HG02884 (cell line): ENCODE measurements around the gene GRB10.
"Not testable (repeated sequence)": the region's sequence is repeated elsewhere in the genome, so short reads cannot be mapped to it uniquely, and the experiment has no call there.

Source experiments
- ATAC-seq: cut with Tn5 transposase; IDR thresholded peaks from one replicate; pipeline ENCODE4 v1.9.1; 2021; ENCODE audit warnings: mild to moderate bottlenecking, moderate library complexity; ENCODE audit not compliant: unreplicated experiment

GRB10 gene

DNA sequence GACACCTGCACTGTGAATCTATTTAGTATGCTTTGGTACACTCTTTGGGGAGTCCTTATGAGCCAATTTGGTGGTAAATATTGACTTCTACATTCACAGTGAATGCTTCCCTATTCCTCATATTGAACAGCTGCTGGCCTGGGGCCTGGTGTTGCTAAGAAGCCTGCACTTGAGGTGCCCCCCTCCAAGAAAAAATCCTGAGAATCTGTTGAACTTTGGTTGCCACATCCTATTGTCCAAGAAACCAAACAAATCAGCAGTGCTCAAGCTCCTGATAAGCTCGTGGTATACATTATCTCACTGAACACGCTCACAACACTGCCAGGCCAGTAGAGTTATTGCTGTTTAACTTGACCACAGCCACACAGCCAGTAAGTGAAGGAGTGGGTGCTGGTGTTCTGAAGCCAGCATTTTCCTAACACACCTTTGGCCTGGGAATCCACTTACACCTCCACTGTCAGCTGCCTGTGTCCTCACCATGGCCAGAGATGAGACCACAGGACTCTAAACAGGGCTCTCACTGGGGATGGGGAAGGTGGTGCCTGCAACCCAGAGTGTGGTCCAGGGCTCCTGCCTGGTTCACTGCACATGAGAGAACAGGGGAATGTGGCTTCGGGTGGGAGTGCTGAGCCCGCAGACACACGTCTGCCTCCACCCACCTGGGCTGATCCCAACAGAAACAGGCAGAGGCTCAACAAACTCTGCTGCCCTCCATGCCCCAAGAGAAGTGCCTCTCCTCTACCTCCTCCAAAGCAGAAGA is 224.2 kb downstream of the GRB10 start:
- no peak for ATAC-seq

DNA sequence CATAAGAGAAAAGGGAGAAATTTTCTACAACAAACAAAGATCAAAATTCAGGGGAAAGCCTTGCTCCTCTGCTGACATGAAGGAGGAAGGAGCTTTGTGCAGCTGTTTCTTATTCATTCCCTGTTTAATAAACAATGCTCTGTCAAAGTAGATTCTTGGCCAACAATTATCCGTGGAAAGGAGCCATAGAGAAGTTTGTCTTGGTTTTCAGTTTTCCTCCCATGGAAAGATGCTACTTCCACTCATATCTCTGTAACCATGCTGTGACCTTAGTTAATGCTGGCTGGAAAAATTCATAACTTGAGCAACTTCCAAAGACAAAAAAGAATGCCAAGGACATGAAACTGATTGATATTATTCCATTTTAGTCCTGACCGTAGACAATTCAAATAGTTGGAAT is 225.6 kb downstream of the GRB10 start:
- ATAC-seq: no peak

- no peak for ATAC-seq
Measured at GRCh38 chr7:50556247-50556991, 226.3 kb downstream of the GRB10 start.

GRCh38 chr7:50555594-50556140 is 227.0 kb downstream of the GRB10 start:
- ATAC-seq: no peak

DNA sequence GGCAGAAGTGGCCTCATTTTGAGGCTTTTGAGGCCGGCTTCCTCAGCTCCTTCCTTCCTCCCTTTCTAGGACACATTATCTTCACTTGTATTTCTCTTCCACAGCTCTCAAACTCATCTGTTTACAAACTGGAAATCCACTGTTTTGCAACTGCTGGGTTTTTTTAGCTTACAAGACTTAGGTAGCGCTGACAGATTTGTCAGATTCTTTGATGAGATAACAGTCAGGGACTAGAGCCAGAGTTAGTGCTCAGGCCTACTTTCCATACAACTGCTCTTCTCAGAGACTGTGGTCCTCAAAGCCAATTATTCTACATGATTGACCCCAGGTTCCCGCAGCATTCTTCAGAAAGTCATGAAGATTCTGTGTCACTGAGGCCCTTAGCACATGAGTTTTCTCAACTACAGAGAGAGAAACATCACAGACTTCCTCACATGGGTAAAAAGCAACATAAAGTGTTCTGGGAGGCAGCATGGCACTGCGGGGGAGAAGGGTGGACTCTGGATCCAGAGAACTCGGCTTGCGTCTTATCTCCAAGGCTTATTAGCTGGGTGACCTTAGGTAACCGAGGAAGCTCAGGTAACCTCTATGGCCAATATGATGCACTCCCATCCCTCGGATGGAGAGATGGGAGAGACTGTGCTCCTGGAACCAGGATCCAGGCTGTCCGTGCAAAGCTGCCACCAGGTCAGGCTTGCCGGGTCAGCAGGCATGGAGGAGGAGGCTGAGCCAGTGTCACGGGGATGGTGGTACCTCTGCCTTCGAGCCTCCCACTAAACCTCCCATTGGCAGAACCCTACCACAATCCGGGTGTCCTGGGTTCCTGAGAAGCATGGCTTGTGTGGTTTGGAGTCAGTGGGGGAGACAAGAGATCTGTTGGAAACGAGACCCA is 228.0 kb downstream of the GRB10 start:
- no peak for ATAC-seq

GRCh38 chr7:50553973-50554372 is 228.7 kb downstream of the GRB10 start:
- ATAC-seq: no peak

DNA sequence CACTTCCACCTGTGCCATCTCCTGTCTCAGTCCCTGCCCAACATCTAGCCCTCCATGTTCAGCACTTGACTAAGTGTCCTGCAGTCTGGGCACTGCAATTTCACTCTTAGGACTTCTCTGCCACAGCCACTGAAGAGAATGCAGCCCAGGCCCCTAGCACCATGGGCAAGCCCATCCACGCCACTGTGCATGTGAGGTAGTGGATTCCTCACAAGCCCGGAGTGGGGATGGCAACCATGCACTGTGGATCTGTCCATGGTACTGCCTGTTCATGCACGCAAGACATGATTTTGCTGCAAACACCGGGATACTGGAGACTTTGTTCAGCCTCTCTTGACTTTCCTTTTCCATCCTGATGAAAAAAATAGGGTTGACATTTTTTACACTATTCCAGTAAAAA is 229.8 kb downstream of the GRB10 start:
- ATAC-seq: no peak

GRCh38 chr7:50552139-50552538 is 230.6 kb downstream of the GRB10 start:
- no peak for ATAC-seq

DNA sequence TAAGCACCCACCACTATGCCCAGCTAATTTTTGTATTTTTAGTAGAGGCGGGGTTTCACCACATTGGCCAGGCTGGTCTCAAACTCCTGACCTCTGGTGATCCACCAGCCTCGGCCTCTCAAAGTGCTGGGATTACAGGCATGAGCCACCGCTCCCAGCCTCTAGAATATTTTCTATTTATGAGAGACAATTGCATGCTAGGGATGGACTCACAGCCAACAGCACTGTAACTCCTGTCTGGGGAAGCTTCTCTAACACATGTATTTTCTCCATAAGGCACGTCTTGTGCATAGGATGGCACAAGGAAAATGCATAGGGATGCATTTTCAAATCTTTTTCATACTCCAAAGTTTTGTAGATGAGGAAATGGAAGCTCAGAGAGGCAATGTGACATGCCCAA is 237.1 kb downstream of the GRB10 start:
- not testable (repeated sequence) for ATAC-seq

- no peak for ATAC-seq
Measured at GRCh38 chr7:50544992-50545391, 237.7 kb downstream of the GRB10 start.

DNA sequence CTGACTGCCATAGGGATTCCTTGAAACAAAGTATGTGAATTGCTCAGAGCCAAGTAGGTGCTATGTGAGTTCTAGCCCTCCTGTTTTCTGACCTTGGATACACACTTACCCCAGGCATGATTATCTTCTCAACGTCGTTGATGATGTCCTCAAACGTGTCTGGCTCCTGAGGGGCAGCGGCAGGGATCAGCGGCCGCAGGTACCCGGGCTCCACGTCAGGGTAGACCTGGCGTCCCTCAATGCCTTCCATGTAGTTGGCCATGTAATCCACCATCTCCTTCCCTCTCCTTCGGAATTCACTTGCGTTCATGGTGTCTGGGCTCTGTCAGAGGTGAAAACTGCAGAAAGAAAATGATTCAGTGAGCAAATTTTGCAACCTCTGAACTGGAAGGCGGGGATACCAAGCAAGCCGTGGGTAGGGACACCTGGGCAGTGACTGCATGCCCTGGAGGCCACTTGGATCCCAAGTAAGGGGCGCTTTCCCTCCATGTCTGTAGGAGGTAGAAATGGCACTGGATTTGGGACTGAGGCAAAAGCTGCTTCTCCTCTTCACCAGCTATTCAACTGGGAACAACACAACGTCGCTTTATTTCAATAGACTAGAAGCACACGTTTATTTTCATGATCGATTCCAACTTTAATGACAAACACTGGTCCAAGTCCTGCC is 238.8 kb downstream of the GRB10 start:
- no peak for ATAC-seq

DNA sequence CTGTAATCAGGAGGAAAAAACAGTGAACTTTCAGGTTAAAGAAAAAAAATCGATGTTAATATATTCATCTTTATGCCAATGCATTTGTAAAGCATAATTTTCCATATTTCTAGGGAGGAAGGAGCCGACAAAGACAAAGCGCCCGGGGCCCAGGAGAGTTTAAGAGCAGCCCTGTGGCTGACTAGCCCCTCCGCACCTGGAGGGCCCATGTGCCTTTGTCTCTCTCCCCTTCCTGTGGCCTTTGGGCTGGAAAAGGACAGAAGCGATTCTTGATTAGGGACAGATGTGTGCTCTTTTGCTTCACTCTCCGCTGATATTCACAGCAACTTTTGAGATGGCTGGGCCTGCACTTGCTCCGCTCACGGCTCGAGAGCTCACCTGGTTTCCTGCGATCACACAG is 240.6 kb downstream of the GRB10 start:
- ATAC-seq: no peak

DNA sequence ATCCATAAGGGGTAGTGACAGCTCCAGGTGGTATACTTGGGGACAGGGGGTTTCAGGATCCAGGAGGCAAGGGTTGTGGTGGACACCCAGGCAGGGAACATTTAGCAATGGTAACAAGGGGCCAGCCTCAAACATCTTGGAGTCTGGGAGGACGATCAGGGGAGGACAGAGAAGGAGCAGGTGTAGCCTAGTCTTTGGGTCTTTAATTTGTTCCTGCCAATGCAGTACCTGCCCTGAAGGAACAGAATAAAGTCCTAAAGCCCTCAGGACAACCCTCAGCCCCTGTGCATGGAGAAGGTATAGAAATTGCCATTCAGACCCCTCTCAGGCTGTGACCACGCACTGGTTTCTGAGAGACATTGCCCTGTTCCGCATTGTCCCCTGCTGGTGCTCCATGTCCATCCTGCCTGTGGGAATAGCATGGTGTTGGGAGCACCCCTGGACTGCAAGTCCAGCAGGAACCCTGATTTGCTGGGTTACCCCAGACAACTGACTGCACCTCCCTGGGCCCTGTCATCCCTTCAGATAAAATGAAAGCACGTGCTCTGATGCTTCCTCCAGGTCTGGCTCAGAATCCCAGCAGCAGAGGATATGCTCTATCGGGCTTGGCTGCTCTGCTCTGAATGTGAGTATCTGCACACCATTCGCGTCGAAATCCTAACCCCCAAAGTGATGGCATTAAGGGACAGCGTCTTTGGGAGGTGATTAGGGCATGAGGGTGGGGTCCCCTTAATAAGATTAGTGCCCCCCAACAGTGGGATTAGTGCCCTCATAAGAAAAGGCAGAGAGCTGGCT is 241.7 kb downstream of the GRB10 start:
- ATAC-seq: no peak
